Left colon (tissue), 2 donors: ENCODE data around the gene LRCH1. TPM values are rescaled to one million over a fixed set of nuclear protein-coding genes. Genes with fewer than 3 reads are reported as not detected.

Experiments
- ATAC-seq: fragments of 200-7000 bp; cut with Tn5 transposase; one replicate; pipeline ENCODE4 v1.9.1; 2020; ENCODE audit warnings: mild to moderate bottlenecking, moderate library complexity
- DNase-seq, 2 donors: peaks; one replicate each; pipeline ENCODE4 v3.0.0-alpha.2; 2020
- intact Hi-C, 2 donors: fragments of 100-400 bp; cut with DNase I in 1 of 2; cut with micrococcal nuclease in 1 of 2; formaldehyde crosslinking; loops; one replicate each; pipeline versions ENCODE4 v1.11.2 to v1.14.0; 2022; cut with DNase I, micrococcal nuclease
- total RNA-seq, 2 donors: library from RNA; stranded (reverse); fragmentation: NEBNext Ultra II Directional; extraction: Animal tissue kit (Norgen Biotek cat#: 25700); gene quantifications; one replicate each; pipeline ENCODE4 v1.2.1, GENCODE V29; 2021
- donor health status: DM: no; HTN: no; CAD: no.
- donor health status: DM: yes; HTN: yes; CAD: no.

The LRCH1 gene
- total RNA-seq, 2 donors from 2014 or later, result 13.9 to 17.9 TPM

GRCh38 chr13:46782066-46782465 is 229.1 kb downstream of the LRCH1 start:
- no peak for DNase-seq
- intact Hi-C loops, result no loop called here
- no peak for ATAC-seq

- ATAC-seq, result no peak
- DNase-seq, result no peak
- intact Hi-C loops, result no loop called here
Measured at GRCh38 chr13:46782691-46783090, 229.7 kb downstream of the LRCH1 start.

GRCh38 chr13:46783504-46783903 is 230.5 kb downstream of the LRCH1 start:
- intact Hi-C loops, result no loop called here
- DNase-seq, result no peak
- ATAC-seq, result peak; percentile 91

- intact Hi-C loops, result no loop called here
- no peak for ATAC-seq
- no peak for DNase-seq
Measured at GRCh38 chr13:46795321-46795720, 242.4 kb downstream of the LRCH1 start.

- intact Hi-C loops, result no loop called here
- ATAC-seq (no peak), DNase-seq (no peak)
Measured at GRCh38 chr13:46796129-46796514, 243.2 kb downstream of the LRCH1 start.

GRCh38 chr13:46796515-46797474 is 243.8 kb downstream of the LRCH1 start, which contains the start of gene ESD:
Gene ESD (minus strand): TSS chr13:46797161. CDS start chr13:46791413, 5,748 bp downstream.
- ATAC-seq, result peak; percentile 94
- peak; percentile 93 to 99 for DNase-seq
- intact Hi-C loops, result no loop called here

- intact Hi-C loops, result no loop called here
- ATAC-seq, result peak; percentile 44
- peak in 1 of 2 donors; percentile 18 for DNase-seq
Measured at GRCh38 chr13:46797501-46798237, 244.7 kb downstream of the LRCH1 start.

GRCh38 chr13:46799139-46799538 is 246.2 kb downstream of the LRCH1 start:
- ATAC-seq (no peak), DNase-seq (no peak)

GRCh38 chr13:46801858-46802257 is 248.9 kb downstream of the LRCH1 start:
- ATAC-seq, result no peak

More at GRCh38 chr13:46799139-46799538, 246.2 kb downstream of the LRCH1 start:
- intact Hi-C loops, result no loop called here

More at GRCh38 chr13:46801858-46802257, 248.9 kb downstream of the LRCH1 start:
- intact Hi-C loops, result no loop called here
- no peak for DNase-seq

Other genes with a start within 250 kb of the LRCH1 start
- gene RUBCNL, start 165.9 kb upstream of the LRCH1 start, total RNA-seq, result 10 to 100 TPM; 14.9 to 28.4 TPM
- 10 to 100 TPM; 85.4 to 93.0 TPM for gene ESD, start 244.0 kb downstream of the LRCH1 start, total RNA-seq